Suppressor macrophage treated with lipopolysaccharide for 1 hour (primary cell): ENCODE data around the gene SMTNL1.
A peak's percentile ranks its signal among the peaks of the same experiment; 100 is the strongest.
"Not testable (repeated sequence)": the region's sequence is repeated elsewhere in the genome, so short reads cannot be mapped to it uniquely, and the experiment has no call there.

Experiments used
- DNase-seq, 3 donors: peaks; one replicate each; pipeline ENCODE4 v3.0.0-alpha.2; 2020 to 2022

The SMTNL1 gene

GRCh38 chr11:57511741-57512430 lies 25.5 kb upstream of the SMTNL1 start:
- DNase-seq, result no peak

- no peak for DNase-seq
These were observed 24.5 kb upstream of the SMTNL1 start for GRCh38 chr11:57512646-57513451.

GRCh38 chr11:57513452-57513795 lies 24.0 kb upstream of the SMTNL1 start:
- DNase-seq, result no peak

GRCh38 chr11:57513911-57514537 lies 23.4 kb upstream of the SMTNL1 start:
- peak in 2 of 3 donors; percentile 25 to 48 for DNase-seq

GRCh38 chr11:57514538-57515331 lies 22.7 kb upstream of the SMTNL1 start:
- DNase-seq, result peak; percentile 46 to 72 (median 53)

GRCh38 chr11:57515332-57516060 lies 21.9 kb upstream of the SMTNL1 start, which contains the start of gene SLC43A1:
TSS of gene SLC43A1 (minus strand) at chr11:57515702. CDS start at chr11:57514111, 1,591 bp downstream.
- DNase-seq, result peak in 2 of 3 donors; percentile 34 to 55

GRCh38 chr11:57516061-57516443 lies 21.3 kb upstream of the SMTNL1 start:
- no peak for DNase-seq

GRCh38 chr11:57521116-57521515 lies 16.3 kb upstream of the SMTNL1 start:
- no peak for DNase-seq

GRCh38 chr11:57523419-57523818 lies 14.0 kb upstream of the SMTNL1 start:
- DNase-seq, result no peak

GRCh38 chr11:57527056-57527631 lies 10.3 kb upstream of the SMTNL1 start:
- DNase-seq, result peak; percentile 75 to 84 (median 82)

GRCh38 chr11:57529012-57529411 lies 8.4 kb upstream of the SMTNL1 start:
- DNase-seq, result no peak

- DNase-seq, result no peak
These were observed 7.2 kb upstream of the SMTNL1 start for GRCh38 chr11:57530215-57530595.

- DNase-seq, result peak; percentile 97 to 98 (median 98)
These were observed 6.5 kb upstream of the SMTNL1 start, which contains the start of gene TIMM10 for GRCh38 chr11:57530596-57531507. TSS of gene TIMM10 (minus strand) at chr11:57530754. CDS start at chr11:57530189, 565 bp downstream.

- not testable (repeated sequence) for DNase-seq
These were observed 2.9 kb upstream of the SMTNL1 start for GRCh38 chr11:57534449-57534848.

- DNase-seq, result no peak
These were observed 1.9 kb downstream of the SMTNL1 start for GRCh38 chr11:57539342-57539741.

GRCh38 chr11:57541169-57541568 lies 3.8 kb downstream of the SMTNL1 start:
- DNase-seq, result no peak

GRCh38 chr11:57542582-57542981 lies 5.2 kb downstream of the SMTNL1 start:
- no peak for DNase-seq

GRCh38 chr11:57543593-57543992 lies 6.2 kb downstream of the SMTNL1 start:
- DNase-seq, result no peak

GRCh38 chr11:57544566-57544965 lies 7.2 kb downstream of the SMTNL1 start:
- DNase-seq, result no peak

- no peak for DNase-seq
These were observed 8.5 kb downstream of the SMTNL1 start for GRCh38 chr11:57545883-57546282.

GRCh38 chr11:57546451-57546850 lies 9.1 kb downstream of the SMTNL1 start:
- DNase-seq, result no peak
